SW480 (cell line): Measurements from ENCODE around the gene TRABD.
A peak's percentile ranks its signal among the peaks of the same experiment; 100 is the strongest.
"Not testable (repeated sequence)": the region's sequence is repeated elsewhere in the genome, so short reads cannot be mapped to it uniquely, and the experiment has no call there.

Source experiments
- DNase-seq: peaks from one replicate; pipeline ENCODE4 v3.0.0-alpha.2; 2016; ENCODE audit warnings: low spot score

TRABD gene, protein sequence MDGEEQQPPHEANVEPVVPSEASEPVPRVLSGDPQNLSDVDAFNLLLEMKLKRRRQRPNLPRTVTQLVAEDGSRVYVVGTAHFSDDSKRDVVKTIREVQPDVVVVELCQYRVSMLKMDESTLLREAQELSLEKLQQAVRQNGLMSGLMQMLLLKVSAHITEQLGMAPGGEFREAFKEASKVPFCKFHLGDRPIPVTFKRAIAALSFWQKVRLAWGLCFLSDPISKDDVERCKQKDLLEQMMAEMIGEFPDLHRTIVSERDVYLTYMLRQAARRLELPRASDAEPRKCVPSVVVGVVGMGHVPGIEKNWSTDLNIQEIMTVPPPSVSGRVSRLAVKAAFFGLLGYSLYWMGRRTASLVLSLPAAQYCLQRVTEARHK

GRCh38 chr22:50185375-50186087, at the start of gene TRABD:
Gene TRABD (plus strand): TSS chr22:50185913. CDS start chr22:50193061, 7,148 bp downstream.
- DNase-seq: peak; percentile 83

- no peak for DNase-seq
Measured at GRCh38 chr22:50136581-50137015, 49.1 kb upstream of the TRABD start.

- not testable (repeated sequence) for DNase-seq
Measured at GRCh38 chr22:50137277-50137676, 48.4 kb upstream of the TRABD start.

GRCh38 chr22:50138041-50138440, 47.7 kb upstream of the TRABD start:
- peak; percentile 6 for DNase-seq

- no peak for DNase-seq
Measured at GRCh38 chr22:50138988-50139387, 46.7 kb upstream of the TRABD start.

DNA sequence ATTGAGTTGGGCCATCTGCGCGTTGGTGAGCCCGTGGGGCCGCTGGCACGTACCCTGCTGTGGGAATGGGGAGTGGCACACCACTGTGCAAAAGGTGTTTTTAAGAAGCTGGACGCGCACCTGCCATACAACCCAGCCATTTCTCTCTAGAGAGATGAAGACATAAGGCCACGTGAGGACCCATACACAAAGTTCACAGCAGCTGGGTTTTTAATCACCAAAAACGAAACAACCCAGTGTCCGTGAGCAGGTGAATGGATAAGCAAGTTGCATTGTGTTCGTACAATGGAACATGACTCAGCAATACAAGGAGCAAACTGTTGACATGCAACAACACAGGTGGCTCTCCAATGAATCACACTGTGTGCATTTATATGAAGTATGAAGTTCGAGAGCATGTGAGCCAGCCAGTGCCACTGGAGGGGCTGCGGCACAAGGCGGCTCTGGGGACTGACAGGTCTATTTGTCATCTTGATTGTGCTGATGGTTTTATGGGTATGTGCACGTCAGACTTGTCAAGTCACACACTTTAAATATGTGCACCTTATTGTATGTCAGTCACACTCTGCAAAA, 45.8 kb upstream of the TRABD start:
- DNase-seq: peak; percentile 86

GRCh38 chr22:50140615-50141014, 45.1 kb upstream of the TRABD start:
- no peak for DNase-seq

GRCh38 chr22:50141462-50141861, 44.3 kb upstream of the TRABD start:
- no peak for DNase-seq

GRCh38 chr22:50141891-50142363, 43.8 kb upstream of the TRABD start:
- DNase-seq: no peak

DNA sequence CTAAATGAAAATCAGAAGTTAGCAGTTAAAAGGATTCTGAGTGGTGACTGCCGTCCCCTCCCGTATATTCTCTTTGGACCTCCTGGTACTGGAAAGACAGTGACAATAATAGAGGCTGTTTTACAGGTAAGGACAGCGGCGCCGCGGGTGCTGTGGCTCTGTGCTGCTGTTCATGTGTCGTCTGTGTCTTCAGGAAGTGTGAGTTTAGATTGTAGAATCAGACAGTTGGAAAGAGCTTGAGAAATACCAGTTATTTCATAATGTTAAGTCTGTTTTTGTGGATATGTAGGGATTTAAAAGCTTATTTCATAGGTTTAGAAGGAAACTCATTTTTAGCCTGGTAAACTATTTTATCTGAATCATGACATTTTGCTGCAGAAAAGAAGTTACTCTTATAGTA, 42.6 kb upstream of the TRABD start:
- DNase-seq: no peak

GRCh38 chr22:50144005-50144614, 41.6 kb upstream of the TRABD start:
- DNase-seq: no peak

DNA sequence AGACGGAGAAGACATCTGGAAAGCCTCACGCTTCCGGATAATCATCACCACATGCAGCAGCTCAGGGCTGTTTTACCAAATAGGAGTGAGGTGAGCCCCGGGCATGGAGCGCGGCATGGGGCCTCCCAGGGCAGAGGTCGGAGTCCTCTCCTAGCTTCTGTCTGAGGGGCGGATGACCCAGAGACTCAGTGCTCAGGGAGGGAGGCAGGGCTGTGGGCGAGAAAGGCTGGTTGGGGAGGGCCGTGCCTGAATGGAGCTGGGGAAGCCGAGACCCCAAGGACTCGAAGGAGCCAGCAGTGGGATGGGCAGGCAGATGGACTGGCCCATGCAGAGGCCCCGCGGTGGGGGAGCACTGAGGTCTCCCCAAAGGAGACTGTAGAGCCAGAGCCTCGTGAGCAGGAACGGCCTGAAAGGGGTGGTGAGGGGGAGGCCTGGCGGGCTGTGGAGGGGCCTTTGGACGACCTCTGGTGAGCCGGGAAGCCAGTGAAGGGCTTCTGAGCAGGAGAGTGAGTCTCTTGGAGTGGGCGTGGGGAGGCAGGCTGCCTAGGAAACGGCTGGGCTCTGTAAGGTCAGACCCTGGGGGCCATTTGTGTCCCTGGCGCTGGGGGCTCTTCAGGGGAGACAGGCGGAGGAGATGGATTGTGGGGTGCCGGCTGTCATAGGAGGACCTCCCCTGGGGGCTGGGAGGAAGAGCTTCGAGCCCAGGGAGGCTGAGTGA, 39.8 kb upstream of the TRABD start:
- DNase-seq: no peak

- DNase-seq: peak; percentile 63
Measured at GRCh38 chr22:50146439-50147238, 39.1 kb upstream of the TRABD start.

DNA sequence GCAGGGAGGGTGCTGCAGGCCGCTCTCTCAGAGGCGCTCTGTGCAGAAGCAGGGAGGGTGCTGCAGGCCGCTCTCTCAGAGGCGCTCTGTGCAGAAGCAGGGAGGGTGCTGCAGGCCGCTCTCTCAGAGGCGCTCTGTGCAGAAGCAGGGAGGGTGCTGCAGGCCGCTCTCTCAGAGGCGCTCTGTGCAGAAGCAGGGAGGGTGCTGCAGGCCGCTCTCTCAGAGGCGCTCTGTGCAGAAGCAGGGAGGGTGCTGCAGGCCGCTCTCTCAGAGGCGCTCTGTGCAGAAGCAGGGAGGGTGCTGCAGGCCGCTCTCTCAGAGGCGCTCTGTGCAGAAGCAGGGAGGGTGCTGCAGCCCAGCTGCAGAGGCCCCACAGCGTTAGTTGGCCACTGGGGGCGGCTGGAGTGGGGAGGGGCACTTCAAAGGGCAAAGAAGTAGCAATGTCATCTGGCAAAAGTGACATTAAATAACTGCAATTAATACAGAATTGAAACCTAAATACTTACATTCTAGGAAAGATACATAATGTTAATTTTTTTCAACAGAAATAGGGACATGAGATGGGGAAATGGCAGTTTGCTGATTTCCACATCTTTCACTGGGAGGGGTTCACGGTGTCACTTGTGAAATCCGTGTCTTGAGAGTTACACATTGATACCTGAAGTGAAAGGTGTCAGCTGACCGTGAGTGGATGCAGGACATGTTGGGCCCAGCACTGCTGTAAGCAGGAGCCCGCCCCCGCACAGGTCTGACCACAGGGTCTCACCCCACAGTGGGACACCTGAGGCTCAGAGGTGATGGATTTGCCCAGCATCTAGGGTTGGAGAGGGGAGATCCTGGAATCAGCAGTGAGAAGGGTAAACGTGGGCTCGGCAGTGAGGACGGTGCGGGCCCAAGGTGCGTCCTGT, 38.2 kb upstream of the TRABD start:
- DNase-seq: not testable (repeated sequence)

GRCh38 chr22:50148166-50148500, 37.6 kb upstream of the TRABD start:
- DNase-seq: no peak

DNA sequence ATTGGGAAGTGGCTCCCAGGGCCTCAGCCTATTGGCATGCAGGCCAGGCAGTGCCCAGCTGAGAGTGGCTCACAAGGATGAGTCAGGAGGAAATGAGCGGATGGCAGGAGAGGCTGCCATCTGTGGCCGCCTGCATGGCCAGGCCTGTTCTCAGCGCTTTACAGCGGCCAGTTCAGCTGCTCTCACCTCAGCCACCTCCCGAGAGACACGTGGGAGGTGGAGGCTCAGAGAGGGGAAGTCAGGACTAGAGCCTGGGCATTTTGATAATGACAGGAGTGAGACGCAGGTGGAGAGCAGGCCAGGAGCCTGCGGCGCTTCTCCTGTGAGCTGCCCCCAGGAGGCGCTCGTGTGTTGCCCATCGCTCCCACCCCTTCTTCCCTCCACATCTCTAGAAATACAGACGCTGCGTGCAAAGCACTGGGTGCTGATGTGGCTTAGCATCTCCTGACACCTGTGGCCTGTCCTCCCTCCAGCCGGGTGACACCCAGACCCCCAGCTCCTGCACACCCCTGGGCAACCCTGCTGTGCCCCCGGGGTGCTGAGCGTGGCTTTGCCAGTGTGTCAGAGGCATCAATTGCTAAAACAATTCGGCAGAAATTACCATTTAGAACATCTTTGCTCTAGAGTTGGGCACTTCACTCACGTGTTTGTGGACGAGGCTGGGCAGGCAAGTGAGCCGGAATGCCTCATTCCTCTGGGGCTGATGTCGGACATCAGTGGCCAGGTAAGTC, 36.6 kb upstream of the TRABD start:
- peak; percentile 87 for DNase-seq

- DNase-seq: no peak
Measured at GRCh38 chr22:50150161-50151129, 35.3 kb upstream of the TRABD start.
